ENCODE results near the gene EP400. TPM values are rescaled to one million over a fixed set of nuclear protein-coding genes. Genes with fewer than 3 reads are reported as not detected.

EP400 gene
- total and polyA plus RNA-seq, 2 donors (not counting 1 experiment from before 2014, with no cell fraction given), result 3.4 to 12.4 TPM

GRCh38 chr12:132095520-132096409, 146.0 kb downstream of the EP400 start:
- Histone ChIP-seq H3K27me3 (ENCODE audit: control insufficient read depth, insufficient read depth, low read length) (no peaks in the 10 kb centered on the region), H3K79me2 (ENCODE audit: control insufficient read depth, insufficient read depth, low read length) (peaks cover 2% of the 10 kb centered on the region), H3K4me3 (replicated peaks in 1 of 4; ENCODE audit: control extremely low read depth in 1 of 4, insufficient read depth in 1 of 4, low read depth in 3 of 4, low read length in 4 of 4) (no peak overlapping the region), H3K4me2 (ENCODE audit: extremely low read depth, insufficient read depth, low read length) (no peak overlapping the region), H3K9ac (ENCODE audit: insufficient read depth, low read length) (no peak overlapping the region), H3K4me1 (ENCODE audit: control insufficient read depth, extremely low read depth, insufficient read depth, low read length) (no peaks in the 10 kb centered on the region), H3K36me3 (ENCODE audit: control insufficient read depth, insufficient read depth, low read length) (peaks cover 12% of the 10 kb centered on the region), H2AFZ (ENCODE audit: low read length) (no peak overlapping the region), H4K20me1 (ENCODE audit: control insufficient read depth, extremely low read depth, insufficient read depth, low read length) (no peaks in the 10 kb centered on the region), H3K9me3 (ENCODE audit: control insufficient read depth, insufficient read depth, low read depth, low read length) (no peaks in the 10 kb centered on the region), H3K27ac (ENCODE audit: insufficient read depth, low read length) (no peak overlapping the region)
- no peak for TF ChIP-seq CTCF (conservative IDR thresholded peaks at IDR 0.05 in 1 of 2, IDR thresholded peaks at IDR 0.05 in 1 of 2; ENCODE audit: low read depth in 1 of 2, low read length in 2 of 2)
- TF ChIP-seq EZH2 (IDR thresholded peaks at IDR 0.05; ENCODE audit: low read length, missing control alignments), result no peak
- no peak for DNase-seq (ENCODE audit: low read depth in 2 of 2)

- Histone ChIP-seq H3K4me3 (replicated peaks in 1 of 4; ENCODE audit: control extremely low read depth in 1 of 4, insufficient read depth in 1 of 4, low read depth in 3 of 4, low read length in 4 of 4) (no peak overlapping the region), H4K20me1 (ENCODE audit: control insufficient read depth, extremely low read depth, insufficient read depth, low read length) (no peaks in the 10 kb centered on the region), H3K79me2 (ENCODE audit: control insufficient read depth, insufficient read depth, low read length) (peaks cover 2% of the 10 kb centered on the region), H3K4me1 (ENCODE audit: control insufficient read depth, extremely low read depth, insufficient read depth, low read length) (no peaks in the 10 kb centered on the region), H3K27ac (ENCODE audit: insufficient read depth, low read length) (no peak overlapping the region), H3K9me3 (ENCODE audit: control insufficient read depth, insufficient read depth, low read depth, low read length) (no peaks in the 10 kb centered on the region), H3K4me2 (ENCODE audit: extremely low read depth, insufficient read depth, low read length) (no peak overlapping the region), H2AFZ (ENCODE audit: low read length) (no peak overlapping the region), H3K9ac (ENCODE audit: insufficient read depth, low read length) (no peak overlapping the region), H3K27me3 (ENCODE audit: control insufficient read depth, insufficient read depth, low read length) (no peaks in the 10 kb centered on the region), H3K36me3 (ENCODE audit: control insufficient read depth, insufficient read depth, low read length) (peaks cover 12% of the 10 kb centered on the region)
- TF ChIP-seq CTCF (conservative IDR thresholded peaks at IDR 0.05 in 1 of 2, IDR thresholded peaks at IDR 0.05 in 1 of 2; ENCODE audit: low read depth in 1 of 2, low read length in 2 of 2), result no peak
- no peak for TF ChIP-seq EZH2 (IDR thresholded peaks at IDR 0.05; ENCODE audit: low read length, missing control alignments)
- DNase-seq (ENCODE audit: low read depth in 2 of 2), result no peak
Measured at GRCh38 chr12:132099739-132100138, 150.0 kb downstream of the EP400 start.

- H3K27ac ChIP-seq (ENCODE audit: insufficient read depth, low read length), result no peak overlapping the region
- TF ChIP-seq EZH2 (IDR thresholded peaks at IDR 0.05; ENCODE audit: low read length, missing control alignments) (no peak), CTCF (conservative IDR thresholded peaks at IDR 0.05 in 1 of 2, IDR thresholded peaks at IDR 0.05 in 1 of 2; ENCODE audit: low read depth in 1 of 2, low read length in 2 of 2) (no peak)
- no peak overlapping the region for H2AFZ ChIP-seq (ENCODE audit: low read length)
- H3K4me1 ChIP-seq (ENCODE audit: control insufficient read depth, extremely low read depth, insufficient read depth, low read length), result no peaks in the 10 kb centered on the region
- no peaks in the 10 kb centered on the region for H4K20me1 ChIP-seq (ENCODE audit: control insufficient read depth, extremely low read depth, insufficient read depth, low read length)
- no peak for DNase-seq (ENCODE audit: low read depth in 2 of 2)
- H3K9me3 ChIP-seq (ENCODE audit: control insufficient read depth, insufficient read depth, low read depth, low read length), result no peaks in the 10 kb centered on the region
- H3K79me2 ChIP-seq (ENCODE audit: control insufficient read depth, insufficient read depth, low read length), result peaks cover 2% of the 10 kb centered on the region
- H3K27me3 ChIP-seq (ENCODE audit: control insufficient read depth, insufficient read depth, low read length), result no peaks in the 10 kb centered on the region
- no peak overlapping the region for H3K9ac ChIP-seq (ENCODE audit: insufficient read depth, low read length)
- no peak overlapping the region for H3K4me2 ChIP-seq (ENCODE audit: extremely low read depth, insufficient read depth, low read length)
- no peak overlapping the region for H3K4me3 ChIP-seq (replicated peaks in 1 of 4; ENCODE audit: control extremely low read depth in 1 of 4, insufficient read depth in 1 of 4, low read depth in 3 of 4, low read length in 4 of 4)
- H3K36me3 ChIP-seq (ENCODE audit: control insufficient read depth, insufficient read depth, low read length), result peaks cover 14% of the 10 kb centered on the region
Measured at GRCh38 chr12:132100306-132101065, 150.7 kb downstream of the EP400 start.
